HL-60 (cell line): ENCODE results near the gene RSKR.

Source experiments
- POLR2AphosphoS5 ChIP-seq: IDR thresholded peaks from 2 replicates; pipeline ENCODE4 v1.6.1; 2012; ENCODE audit warnings: low read depth
- TF ChIP-seq, protein P1 (sequence below): IDR thresholded peaks from one replicate; pipeline ENCODE4 v1.5.1; 2011; ENCODE audit warnings: low read length, control low read depth, inconsistent platforms; ENCODE audit not compliant: insufficient read depth

DNA sequence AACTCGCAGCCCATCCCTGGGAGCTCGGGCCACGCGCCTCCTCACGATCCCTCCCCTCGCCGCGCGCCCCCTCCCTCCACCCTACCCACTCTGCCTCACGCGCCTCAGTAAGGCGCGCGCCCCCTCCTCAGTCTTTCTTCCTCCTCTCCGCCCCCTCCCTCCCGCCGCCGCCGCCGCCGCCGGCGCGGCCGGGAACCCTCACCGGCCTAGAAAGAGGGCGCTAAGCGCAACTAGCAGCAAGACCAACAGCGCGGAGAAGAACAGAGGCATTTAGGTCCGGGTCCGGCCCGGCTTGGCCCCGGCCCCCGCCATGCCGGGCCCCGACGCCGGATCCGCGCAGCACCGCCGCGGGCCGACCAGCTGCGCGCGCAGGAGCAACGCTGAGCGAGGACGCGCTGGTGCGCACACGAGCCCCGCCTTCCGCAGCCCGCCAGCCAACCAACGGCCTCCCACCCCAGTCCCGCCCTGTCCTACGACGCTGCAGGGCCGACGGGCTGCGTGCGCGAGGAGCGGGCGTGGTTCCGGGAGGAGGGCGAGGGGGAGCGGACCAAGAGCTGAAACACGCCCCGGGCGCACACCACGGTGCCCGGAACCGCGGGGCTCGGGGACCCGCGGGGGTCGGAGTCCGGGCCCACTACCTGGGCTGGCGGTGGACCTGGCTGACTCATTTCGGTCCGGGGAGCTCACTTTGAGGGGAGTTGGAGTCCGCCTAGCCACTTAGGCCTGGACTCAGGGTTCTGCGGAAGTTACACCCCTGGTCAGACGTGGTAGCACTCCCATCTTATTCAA is 31.0 kb upstream of the RSKR start, which contains the start of gene BLTP2:
- TF ChIP-seq, protein P1, sequence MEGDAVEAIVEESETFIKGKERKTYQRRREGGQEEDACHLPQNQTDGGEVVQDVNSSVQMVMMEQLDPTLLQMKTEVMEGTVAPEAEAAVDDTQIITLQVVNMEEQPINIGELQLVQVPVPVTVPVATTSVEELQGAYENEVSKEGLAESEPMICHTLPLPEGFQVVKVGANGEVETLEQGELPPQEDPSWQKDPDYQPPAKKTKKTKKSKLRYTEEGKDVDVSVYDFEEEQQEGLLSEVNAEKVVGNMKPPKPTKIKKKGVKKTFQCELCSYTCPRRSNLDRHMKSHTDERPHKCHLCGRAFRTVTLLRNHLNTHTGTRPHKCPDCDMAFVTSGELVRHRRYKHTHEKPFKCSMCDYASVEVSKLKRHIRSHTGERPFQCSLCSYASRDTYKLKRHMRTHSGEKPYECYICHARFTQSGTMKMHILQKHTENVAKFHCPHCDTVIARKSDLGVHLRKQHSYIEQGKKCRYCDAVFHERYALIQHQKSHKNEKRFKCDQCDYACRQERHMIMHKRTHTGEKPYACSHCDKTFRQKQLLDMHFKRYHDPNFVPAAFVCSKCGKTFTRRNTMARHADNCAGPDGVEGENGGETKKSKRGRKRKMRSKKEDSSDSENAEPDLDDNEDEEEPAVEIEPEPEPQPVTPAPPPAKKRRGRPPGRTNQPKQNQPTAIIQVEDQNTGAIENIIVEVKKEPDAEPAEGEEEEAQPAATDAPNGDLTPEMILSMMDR: no peak
- TF ChIP-seq POLR2AphosphoS5: no peak; the same call in 1 of the 2 replicates
